H54 (cell line): ENCODE results near the gene NUDT21.
A peak's percentile ranks its signal among the peaks of the same experiment; 100 is the strongest.
"Not testable (repeated sequence)": the region's sequence is repeated elsewhere in the genome, so short reads cannot be mapped to it uniquely, and the experiment has no call there.

Experiments used
- DNase-seq: peaks from one replicate; pipeline ENCODE4 v3.0.0; 2011; ENCODE audit warnings: low spot score, mixed read lengths; ENCODE audit not compliant: insufficient read length
- FAIRE-seq: peaks from 3 replicates; lab custom pipeline; 2011; peaks lifted over from hg19 to GRCh38; lab: Jason Lieb, UNC
- POLR2A ChIP-seq: IDR thresholded peaks from 2 replicates; pipeline ENCODE4 v1.6.1; 2011; ENCODE audit warnings: low read depth, mild to moderate bottlenecking, low read length

Gene NUDT21

GRCh38 chr16:56450986-56451752 lies at the start of gene NUDT21, which contains the start of gene OGFOD1:
TSS of gene NUDT21 (minus strand) at chr16:56451332. CDS start at chr16:56451202, 130 bp downstream.
TSS of gene OGFOD1 (plus strand) at chr16:56451554. CDS start at chr16:56451613, 59 bp downstream.
- TF ChIP-seq POLR2A: peak; percentile 73
- DNase-seq (peak; percentile 95), FAIRE-seq (peak; percentile 97)

GRCh38 chr16:56493815-56494214 lies 42.7 kb upstream of the NUDT21 start:
- TF ChIP-seq POLR2A: no peak
- peak; percentile 53 for FAIRE-seq
- DNase-seq: no peak

DNA sequence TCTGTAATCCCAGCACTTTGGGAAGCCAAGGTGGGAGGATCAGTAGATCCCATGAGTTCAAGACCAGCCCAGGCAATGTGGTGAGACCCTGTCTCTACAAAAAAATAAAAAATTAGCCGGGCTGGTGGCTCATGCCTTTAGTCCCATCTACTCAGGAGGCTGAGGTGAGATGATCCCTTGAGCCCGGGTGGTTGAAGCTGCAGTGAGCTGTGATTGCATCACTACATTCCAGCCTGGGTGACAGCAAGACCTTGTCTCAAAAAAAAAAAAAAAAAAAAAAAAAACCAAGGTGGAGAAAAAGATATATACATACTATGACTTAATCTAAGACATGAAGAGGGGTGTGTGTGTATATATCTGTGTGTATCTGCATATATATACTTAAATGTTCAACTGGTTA lies 42.0 kb upstream of the NUDT21 start:
- no peak for TF ChIP-seq POLR2A
- FAIRE-seq (no peak), DNase-seq (no peak)

GRCh38 chr16:56491657-56492261 lies 40.6 kb upstream of the NUDT21 start:
- FAIRE-seq: no peak
- DNase-seq: no peak
- TF ChIP-seq POLR2A: no peak

GRCh38 chr16:56488868-56489267 lies 37.7 kb upstream of the NUDT21 start:
- FAIRE-seq, DNase-seq: not testable (repeated sequence)

DNA sequence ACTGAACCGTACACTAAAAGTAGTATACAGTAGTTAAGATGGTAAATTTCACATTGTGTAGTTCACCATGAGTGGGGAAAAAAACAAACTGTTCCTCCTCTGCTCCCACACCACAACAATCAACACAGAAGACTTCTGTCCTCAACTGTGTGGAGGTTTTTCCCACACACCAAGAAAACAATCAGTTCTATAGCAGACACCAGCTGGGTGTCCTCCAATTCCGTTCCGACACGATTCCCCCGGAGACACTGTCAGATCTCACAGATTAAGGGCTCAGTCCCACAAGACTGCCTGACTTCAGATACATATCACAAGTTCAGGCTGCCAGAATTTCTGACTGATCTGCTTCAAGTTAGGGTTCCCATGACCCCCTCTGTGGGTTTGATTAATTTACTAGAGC lies 36.9 kb upstream of the NUDT21 start:
- TF ChIP-seq POLR2A: no peak
- FAIRE-seq (no peak), DNase-seq (no peak)

GRCh38 chr16:56483394-56483793 lies 32.3 kb upstream of the NUDT21 start:
- FAIRE-seq: no peak
- no peak for TF ChIP-seq POLR2A
- DNase-seq: no peak

DNA sequence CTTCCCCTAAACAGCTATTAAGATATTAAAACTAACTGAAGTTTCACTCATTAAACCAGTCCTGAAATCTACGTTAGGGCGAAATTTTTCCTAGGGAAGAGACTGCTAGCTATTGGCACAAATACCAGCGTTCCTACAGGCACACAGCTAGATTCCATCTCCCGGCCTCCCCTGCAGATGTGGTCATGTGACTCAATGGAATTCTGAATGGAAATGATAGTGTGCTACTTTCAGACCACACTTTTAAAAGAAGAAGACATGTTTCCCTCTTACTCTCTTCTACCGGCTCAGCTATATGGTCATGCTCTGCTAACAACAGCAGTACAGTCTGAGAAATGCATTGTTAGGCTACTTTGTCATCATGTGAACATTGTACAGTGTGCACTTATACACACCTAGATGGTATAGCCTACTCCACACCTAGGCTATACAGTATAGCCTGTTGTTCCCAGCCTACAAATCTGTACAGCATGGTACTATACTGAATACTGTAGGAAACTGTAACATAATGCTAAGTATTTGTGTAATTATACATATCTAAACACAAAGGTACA lies 31.6 kb upstream of the NUDT21 start:
- no peak for TF ChIP-seq POLR2A
- peak; percentile 15 for FAIRE-seq
- no peak for DNase-seq

DNA sequence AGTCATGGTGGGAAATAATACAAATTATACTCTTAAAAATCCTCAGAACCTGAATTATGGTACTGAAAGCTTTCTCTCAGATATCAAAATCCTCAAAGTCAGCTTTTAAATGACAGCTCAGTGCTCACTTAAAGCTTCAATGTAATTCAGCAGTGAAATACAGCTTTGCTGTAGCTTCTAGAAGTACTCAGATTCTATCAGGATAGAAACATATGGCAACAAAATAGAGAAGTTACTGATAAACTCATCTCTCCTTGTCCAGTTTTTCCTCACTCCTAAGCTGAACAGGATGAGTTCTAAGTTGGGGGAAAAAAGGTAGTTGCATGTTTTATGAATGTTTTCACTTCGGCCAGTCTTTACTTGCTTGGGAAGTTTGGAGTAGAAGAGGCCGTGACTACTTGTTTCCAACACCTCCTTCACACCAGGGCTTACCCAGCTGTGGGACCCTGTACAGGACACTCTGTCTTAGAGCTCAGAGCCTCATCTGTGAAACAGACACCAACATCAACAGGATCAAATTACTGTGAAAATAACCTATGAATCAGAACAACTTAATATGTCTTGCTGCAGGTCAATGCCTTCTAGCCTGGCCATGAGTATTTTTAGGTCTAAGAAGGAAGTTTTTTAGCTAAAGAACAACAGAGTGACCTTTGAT lies 30.5 kb upstream of the NUDT21 start:
- TF ChIP-seq POLR2A: no peak
- FAIRE-seq (no peak), DNase-seq (no peak)

- no peak for TF ChIP-seq POLR2A
Observed at GRCh38 chr16:56480776-56481467, 29.8 kb upstream of the NUDT21 start.

GRCh38 chr16:56479469-56479868 lies 28.3 kb upstream of the NUDT21 start:
- no peak for TF ChIP-seq POLR2A
- DNase-seq (no peak), FAIRE-seq (no peak)

More at GRCh38 chr16:56480776-56481467, 29.8 kb upstream of the NUDT21 start:
- no peak for DNase-seq
- FAIRE-seq: no peak

GRCh38 chr16:56478281-56479049 lies 27.3 kb upstream of the NUDT21 start:
- no peak for FAIRE-seq
- TF ChIP-seq POLR2A: no peak
- DNase-seq: no peak
